PC-9 (cell line): ENCODE results near the gene FBLIM1. TPM values are rescaled to one million over a fixed set of nuclear protein-coding genes. Genes with fewer than 3 reads are reported as not detected.

ENCODE experiments used
- BruUV-seq: library from RNA; stranded (reverse); fragments of 400-500 nt; replicated peaks from 2 replicates; lab custom pipeline; 2021; lab: Mats Ljungman, UMichigan
- CTCF ChIA-PET: fragments of 300-600 bp; sonication (Branson Sonifier 250); formaldehyde crosslinking; loops from one replicate; lab custom pipeline; 2022; ENCODE audit warnings: antibody characterized with exemption; lab: Charles Lee
- POLR2A ChIA-PET: fragments of 300-600 bp; sonication (Branson Sonifier 250); formaldehyde crosslinking; loops from one replicate; lab custom pipeline; 2022; ENCODE audit warnings: antibody characterized with exemption; ENCODE audit not compliant: unreplicated experiment; lab: Charles Lee
- DNase-seq, 2 experiments: peaks; one replicate each; pipeline versions ENCODE4 v3.0.0 to v3.0.0-alpha.2; 2015 to 2022; ENCODE audit warnings: mixed read lengths in 1 of 2
- H2AFZ ChIP-seq: fragments of 200-600 bp; sonication (generic); 2 replicates; pipeline ENCODE4 v1.8.1; 2017; ENCODE audit warnings: antibody characterized with exemption
- H3F3A ChIP-seq: fragments of 200-600 bp; sonication (generic); 2 replicates; pipeline ENCODE4 v1.8.1; 2017; ENCODE audit warnings: antibody characterized with exemption, mild to moderate bottlenecking, low read depth; ENCODE audit not compliant: insufficient read depth
- H3K27ac ChIP-seq: fragments of 200-600 bp; sonication (generic); 2 replicates; pipeline ENCODE4 v1.6.1; 2016; ENCODE audit warnings: mixed run types
- H3K27me3 ChIP-seq: fragments of 200-600 bp; sonication (generic); 2 replicates; pipeline ENCODE4 v1.6.1; 2016; ENCODE audit warnings: low read depth, mixed run types; ENCODE audit not compliant: insufficient read depth
- H3K36me3 ChIP-seq: fragments of 200-600 bp; sonication (generic); 2 replicates; pipeline ENCODE4 v1.6.1; 2016; ENCODE audit warnings: low read depth, mixed run types
- H3K4me1 ChIP-seq: fragments of 200-600 bp; sonication (generic); replicated peaks from 2 replicates; pipeline ENCODE4 v1.6.1; 2016; ENCODE audit warnings: mixed run types; ENCODE audit not compliant: insufficient read depth
- H3K4me2 ChIP-seq: fragments of 200-600 bp; sonication (generic); 2 replicates; pipeline ENCODE4 v1.6.1; 2017; ENCODE audit warnings: mixed run types
- H3K4me3 ChIP-seq: fragments of 200-600 bp; sonication (generic); 2 replicates; pipeline ENCODE4 v1.6.1; 2016; ENCODE audit warnings: mixed run types
- H3K79me2 ChIP-seq: fragments of 200-600 bp; sonication (generic); 2 replicates; pipeline ENCODE4 v1.6.1; 2017; ENCODE audit warnings: low read depth, mixed run types
- H3K9me2 ChIP-seq: fragments of 200-600 bp; sonication (generic); 2 replicates; pipeline ENCODE4 v1.8.1; 2017; ENCODE audit warnings: mild to moderate bottlenecking; ENCODE audit not compliant: insufficient read depth
- H3K9me3 ChIP-seq: fragments of 200-600 bp; sonication (generic); 2 replicates; pipeline ENCODE4 v1.8.1; 2016; ENCODE audit warnings: low read depth; ENCODE audit not compliant: insufficient read depth
- H4K20me1 ChIP-seq: fragments of 200-600 bp; sonication (generic); 2 replicates; pipeline ENCODE4 v1.8.1; 2017; ENCODE audit not compliant: insufficient read depth
- EZH2 ChIP-seq: fragments of 200-600 bp; sonication (generic); IDR thresholded peaks from 2 replicates; pipeline ENCODE4 v1.8.0; 2017; ENCODE audit warnings: antibody characterized with exemption, low read depth
- intact Hi-C: fragments of 100-400 bp; cut with micrococcal nuclease; formaldehyde crosslinking; loops from one replicate; pipeline ENCODE4 v1.10.0; 2022; ENCODE audit not compliant: unreplicated experiment
- total RNA-seq: library from RNA; stranded (reverse); gene quantifications from 2 replicates; pipeline ENCODE4 v1.2.3, GENCODE V29; 2021
- TF ChIP-seq, protein P1 (sequence below): fragments of 200-600 bp; sonication (generic); conservative IDR thresholded peaks from 2 replicates; pipeline ENCODE4 v1.6.1; 2017; ENCODE audit warnings: mixed run types, antibody characterized with exemption, mild to moderate bottlenecking, moderate library complexity

FBLIM1 gene
- total RNA-seq, 1 experiment from 2014 or later: 57.2 TPM

DNA sequence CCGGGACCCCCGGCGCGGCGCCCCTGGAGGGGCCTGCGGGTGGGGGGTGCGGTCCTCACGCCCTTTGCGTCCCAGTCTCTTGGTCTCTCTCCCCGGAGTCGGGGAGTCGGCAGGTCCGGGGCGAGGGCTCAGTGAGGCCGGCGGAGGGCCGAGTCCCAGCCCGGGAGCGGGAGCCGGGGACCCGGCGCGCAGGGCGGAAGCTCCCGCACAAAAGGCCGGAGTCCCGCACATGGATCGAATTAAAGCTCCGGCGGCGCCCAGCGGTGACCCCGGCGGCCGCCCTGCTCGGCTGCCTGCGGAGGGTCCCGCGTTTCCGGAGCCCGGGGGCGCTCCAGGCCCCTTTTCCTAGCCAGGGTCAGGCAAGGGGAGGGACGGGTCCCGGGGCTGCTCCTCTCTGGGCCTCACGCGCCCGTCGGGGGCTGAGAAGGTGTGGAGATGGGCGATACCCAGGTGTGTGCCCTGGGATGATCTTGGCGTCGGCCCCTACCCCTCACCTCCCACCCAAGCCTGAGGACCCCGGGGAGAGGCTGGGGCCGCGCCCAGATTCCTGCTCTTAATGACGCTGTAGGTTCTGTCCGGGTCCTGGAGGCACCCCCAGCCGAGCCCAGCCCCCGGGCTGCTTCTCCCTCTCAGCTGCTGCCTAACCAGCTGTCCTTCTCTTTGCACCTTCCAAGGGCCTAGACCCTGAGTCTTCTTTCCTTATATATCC is 512 bp downstream of the FBLIM1 start:
- DNase-seq: no peak
- Histone ChIP-seq H3F3A (peaks cover 11% of the 10 kb centered on the region; the same call in 1 of the 2 replicates), H2AFZ (peak overlapping the region; percentile 66), H3K27me3 (no peaks in the 10 kb centered on the region), H3K4me3 (peak overlapping the region; percentile 72), H3K4me1 (peaks cover 15% of the 10 kb centered on the region), H3K9me3 (no peaks in the 10 kb centered on the region), H4K20me1 (no peaks in the 10 kb centered on the region), H3K9me2 (no peaks in the 10 kb centered on the region), H3K79me2 (peaks cover 13% of the 10 kb centered on the region), H3K4me2 (peak overlapping the region; percentile 79), H3K36me3 (no peaks in the 10 kb centered on the region), H3K27ac (peak overlapping the region; percentile 16; the same call in 1 of the 2 replicates)
- TF ChIP-seq, protein P1, sequence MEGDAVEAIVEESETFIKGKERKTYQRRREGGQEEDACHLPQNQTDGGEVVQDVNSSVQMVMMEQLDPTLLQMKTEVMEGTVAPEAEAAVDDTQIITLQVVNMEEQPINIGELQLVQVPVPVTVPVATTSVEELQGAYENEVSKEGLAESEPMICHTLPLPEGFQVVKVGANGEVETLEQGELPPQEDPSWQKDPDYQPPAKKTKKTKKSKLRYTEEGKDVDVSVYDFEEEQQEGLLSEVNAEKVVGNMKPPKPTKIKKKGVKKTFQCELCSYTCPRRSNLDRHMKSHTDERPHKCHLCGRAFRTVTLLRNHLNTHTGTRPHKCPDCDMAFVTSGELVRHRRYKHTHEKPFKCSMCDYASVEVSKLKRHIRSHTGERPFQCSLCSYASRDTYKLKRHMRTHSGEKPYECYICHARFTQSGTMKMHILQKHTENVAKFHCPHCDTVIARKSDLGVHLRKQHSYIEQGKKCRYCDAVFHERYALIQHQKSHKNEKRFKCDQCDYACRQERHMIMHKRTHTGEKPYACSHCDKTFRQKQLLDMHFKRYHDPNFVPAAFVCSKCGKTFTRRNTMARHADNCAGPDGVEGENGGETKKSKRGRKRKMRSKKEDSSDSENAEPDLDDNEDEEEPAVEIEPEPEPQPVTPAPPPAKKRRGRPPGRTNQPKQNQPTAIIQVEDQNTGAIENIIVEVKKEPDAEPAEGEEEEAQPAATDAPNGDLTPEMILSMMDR: no peak
- TF ChIP-seq EZH2: no peak
- ChIA-PET CTCF (no interaction called here), POLR2A (no interaction called here)
- BruUV-seq: no TSS peak
- intact Hi-C loops: no loop called here

DNA sequence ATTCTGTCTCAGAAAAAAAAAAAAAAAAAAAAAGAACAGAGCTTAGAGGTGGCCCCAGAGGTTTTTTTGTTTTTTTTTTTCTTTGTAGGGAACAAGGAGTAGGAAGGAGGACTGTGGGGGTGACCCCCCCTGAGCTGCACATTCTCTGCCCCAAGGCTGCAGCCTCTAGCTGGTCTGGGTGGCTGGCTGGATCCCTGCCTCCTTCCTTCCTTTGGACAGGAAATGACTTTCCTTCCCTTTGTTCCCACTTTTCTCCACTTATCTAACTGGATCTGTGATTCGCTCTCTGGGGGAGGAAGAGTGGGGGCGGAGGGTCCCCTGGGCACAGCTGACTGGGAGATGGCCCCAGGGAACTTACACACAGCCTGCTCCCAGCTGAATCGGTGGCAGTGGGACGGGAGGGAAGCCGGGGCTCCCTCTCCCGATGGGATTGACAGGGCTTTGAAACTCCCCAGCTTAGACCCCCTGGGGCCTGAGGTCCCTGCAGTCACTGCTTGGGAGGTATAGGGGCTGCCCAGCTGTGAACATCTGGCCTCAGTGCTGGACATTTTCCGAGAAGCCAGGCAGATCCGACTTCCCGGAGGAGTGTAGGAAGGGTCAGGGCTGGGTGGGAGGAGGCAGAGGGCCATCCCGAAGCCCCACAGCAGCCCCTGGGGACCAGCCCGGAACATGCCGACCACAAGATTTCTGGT is 2.1 kb downstream of the FBLIM1 start:
- H3K4me1 ChIP-seq: peaks cover 17% of the 10 kb centered on the region
- H4K20me1 ChIP-seq: no peaks in the 10 kb centered on the region
- no peaks in the 10 kb centered on the region for H3K9me3 ChIP-seq
- DNase-seq: peak in 1 of 2 experiments; percentile 41
- CTCF ChIA-PET: interaction anchor here (0.6 to 0.7 kb wide), 3 partner anchors 18 to 251 kb away, joined by 3 to 5 read pairs (median 4); no protein-coding TSS in a partner anchor
- POLR2A ChIA-PET: interaction anchor here (0.7 kb wide), 1 partner anchor 62 kb away, joined by 4 read pairs; no protein-coding TSS in a partner anchor
- H3K9me2 ChIP-seq: no peaks in the 10 kb centered on the region
- intact Hi-C loops: no loop called here
- H3K27ac ChIP-seq: peak overlapping the region; percentile 34; the same call in 1 of the 2 replicates
- no peak overlapping the region for H2AFZ ChIP-seq
- H3K4me2 ChIP-seq: peak overlapping the region; percentile 79
- peaks cover 13% of the 10 kb centered on the region for H3K79me2 ChIP-seq
- H3K36me3 ChIP-seq: no peaks in the 10 kb centered on the region
- TSS peak; percentile 19 for BruUV-seq
- no peaks in the 10 kb centered on the region for H3K27me3 ChIP-seq
- peaks cover 11% of the 10 kb centered on the region; the same call in 1 of the 2 replicates for H3F3A ChIP-seq
- peak overlapping the region; percentile 72; the same call in 1 of the 2 replicates for H3K4me3 ChIP-seq
- TF ChIP-seq, protein P1: no peak
- TF ChIP-seq EZH2: no peak

DNA sequence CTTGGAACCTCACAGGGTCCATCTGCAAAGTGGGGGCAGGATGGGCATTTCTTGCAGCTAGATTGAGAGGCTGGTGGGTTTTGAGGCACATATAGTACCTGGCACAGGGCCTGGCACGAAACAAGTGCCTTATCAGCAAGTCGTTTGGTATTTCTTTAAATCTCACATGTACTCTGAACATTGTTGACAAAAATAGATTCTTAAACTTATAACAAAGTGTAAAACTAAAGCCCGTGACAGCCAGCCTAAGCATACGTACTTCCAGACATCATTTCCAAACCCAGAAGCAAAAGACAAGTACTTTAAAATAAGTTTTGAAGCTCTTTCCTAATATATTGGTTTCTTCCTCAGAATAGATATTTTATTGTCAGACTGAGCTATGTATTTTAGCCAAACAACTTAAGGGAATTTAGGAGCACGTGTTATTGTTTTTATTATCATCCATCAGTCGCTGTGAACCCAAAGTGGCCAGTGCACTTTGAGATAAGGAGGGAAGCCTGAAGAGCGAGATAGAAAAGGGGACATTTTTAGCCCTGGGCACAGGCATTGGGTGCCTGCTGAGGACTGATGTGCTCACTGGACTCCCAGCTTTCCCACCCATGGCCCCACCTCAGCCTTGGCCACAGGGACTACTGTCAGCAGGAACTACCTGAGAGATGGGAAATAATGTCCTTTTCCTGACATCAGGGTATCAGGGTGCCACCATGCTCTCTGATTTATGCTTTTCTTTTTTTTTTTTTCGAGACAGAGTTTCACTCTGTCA is 3.0 kb downstream of the FBLIM1 start:
- BruUV-seq: no TSS peak
- Histone ChIP-seq H3K4me3 (no peak overlapping the region), H3K4me1 (peaks cover 17% of the 10 kb centered on the region), H4K20me1 (no peaks in the 10 kb centered on the region), H3K36me3 (no peaks in the 10 kb centered on the region), H3F3A (peaks cover 11% of the 10 kb centered on the region; the same call in 1 of the 2 replicates), H3K9me2 (no peaks in the 10 kb centered on the region), H3K9me3 (no peaks in the 10 kb centered on the region), H3K27ac (no peak overlapping the region), H3K79me2 (peaks cover 13% of the 10 kb centered on the region), H2AFZ (no peak overlapping the region), H3K27me3 (no peaks in the 10 kb centered on the region), H3K4me2 (no peak overlapping the region)
- no peak for DNase-seq
- TF ChIP-seq EZH2: no peak
- TF ChIP-seq, protein P1: no peak
- ChIA-PET POLR2A (interaction anchor here (0.6 to 0.7 kb wide), 2 partner anchors 18 to 165 kb away, joined by 5 to 8 read pairs; no protein-coding TSS in a partner anchor), CTCF (no interaction called here)
- intact Hi-C loops: no loop called here
